Fibroblast of lung (primary cell): ENCODE measurements around the gene NRTN. TPM values are rescaled to one million over a fixed set of nuclear protein-coding genes. Genes with fewer than 3 reads are reported as not detected.

ENCODE experiments used
- DNase-seq, 2 donors: peaks; one replicate each; pipeline versions ENCODE4 v3.0.0 to v3.0.0-alpha.2; 2010; ENCODE audit warnings: low read depth in 2 of 2
- H2AFZ ChIP-seq: 2 replicates; pipeline ENCODE4 v1.5.1; 2012; ENCODE audit warnings: low read length, control low read depth, inconsistent platforms
- H3K27ac ChIP-seq: 2 replicates; pipeline ENCODE4 v1.5.1; 2011; ENCODE audit warnings: low read length, control low read depth; ENCODE audit not compliant: insufficient read depth
- H3K27me3 ChIP-seq: 2 replicates; pipeline ENCODE4 v1.5.1; 2011; ENCODE audit warnings: mild to moderate bottlenecking, low read length; ENCODE audit not compliant: control insufficient read depth, insufficient read depth
- H3K36me3 ChIP-seq: 2 replicates; pipeline ENCODE4 v1.5.1; 2011; ENCODE audit warnings: low read length; ENCODE audit not compliant: control insufficient read depth, insufficient read depth
- H3K4me1 ChIP-seq: 2 replicates; pipeline ENCODE4 v1.5.1; 2011; ENCODE audit warnings: low read length; ENCODE audit not compliant: control insufficient read depth, insufficient read depth; ENCODE audit errors: extremely low read depth
- H3K4me2 ChIP-seq: 2 replicates; pipeline ENCODE4 v1.5.1; 2011; ENCODE audit warnings: low read length, control low read depth; ENCODE audit not compliant: insufficient read depth; ENCODE audit errors: extremely low read depth
- H3K4me3 ChIP-seq, 4 experiments: fragments of 200-600 bp in 1 of 4; sonication (generic) in 1 of 4; replicated peaks in 1 of 4; 2 replicates each; pipeline ENCODE4 v1.5.1; 2011 to 2016; ENCODE audit warnings: low read length in 4 of 4, low read depth in 3 of 4, mild to moderate bottlenecking in 3 of 4, control low read depth in 2 of 4, inconsistent platforms in 1 of 4, mixed read lengths in 1 of 4; ENCODE audit not compliant: insufficient read depth in 1 of 4; ENCODE audit errors: control extremely low read depth in 1 of 4
- H3K79me2 ChIP-seq: 2 replicates; pipeline ENCODE4 v1.5.1; 2012; ENCODE audit warnings: mild to moderate bottlenecking, low read length, inconsistent platforms; ENCODE audit not compliant: control insufficient read depth, insufficient read depth
- H3K9ac ChIP-seq: 2 replicates; pipeline ENCODE4 v1.5.1; 2011; ENCODE audit warnings: mild to moderate bottlenecking, low read length, control low read depth; ENCODE audit not compliant: insufficient read depth
- H3K9me3 ChIP-seq: 2 replicates; pipeline ENCODE4 v1.5.1; 2012; ENCODE audit warnings: low read depth, low read length; ENCODE audit not compliant: control insufficient read depth, insufficient read depth
- H4K20me1 ChIP-seq: 2 replicates; pipeline ENCODE4 v1.5.1; 2011; ENCODE audit warnings: low read length; ENCODE audit not compliant: control insufficient read depth, insufficient read depth; ENCODE audit errors: extremely low read depth
- EZH2 ChIP-seq: IDR thresholded peaks from 2 replicates; pipeline ENCODE4 v1.5.1; 2012; ENCODE audit warnings: low read length, control low read depth, mild to moderate bottlenecking; ENCODE audit errors: missing control alignments
- polyA plus RNA-seq, 2 donors: library from polyadenylated mRNA; depleted of rRNA in 1 of 2; stranded (reverse) in 1 of 2; unstranded in 1 of 2; fragments of >200 nt; gene quantifications; 2 replicates each; pipeline ENCODE4 v1.2.1, GENCODE V29; 2011 to 2012; ENCODE audit warnings: missing spikeins in 1 of 2
- total RNA-seq: library from RNA; depleted of rRNA; stranded (reverse); fragments of >200 nt; gene quantifications from 2 replicates; pipeline ENCODE4 v1.2.1, GENCODE V29; 2014
- TF ChIP-seq, protein P1 (sequence below), 2 donors: IDR thresholded peaks in 1 of 2; conservative IDR thresholded peaks in 1 of 2; 1 replicate in 1 of 2; 2 replicates in 1 of 2; pipeline ENCODE4 v1.5.1; 2011 to 2012; ENCODE audit warnings: low read length in 2 of 2, control low read depth in 1 of 2, inconsistent platforms in 1 of 2, low read depth in 1 of 2, mild to moderate bottlenecking in 1 of 2

Gene NRTN
- total and polyA plus RNA-seq, 2 donors (not counting 1 experiment from before 2014, with no cell fraction given): 0.11 to 0.50 TPM

GRCh38 chr19:5795382-5795919 lies 9.4 kb upstream of the NRTN start:
- Histone ChIP-seq H3K4me2 (no peak overlapping the region), H3K9ac (no peak overlapping the region), H3K79me2 (no peaks in the 10 kb centered on the region), H4K20me1 (no peaks in the 10 kb centered on the region), H3K4me3 (no peak overlapping the region), H2AFZ (no peak overlapping the region), H3K36me3 (no peaks in the 10 kb centered on the region), H3K27ac (no peak overlapping the region), H3K4me1 (no peaks in the 10 kb centered on the region), H3K27me3 (peaks cover 5% of the 10 kb centered on the region), H3K9me3 (no peaks in the 10 kb centered on the region)
- no peak for DNase-seq
- no peak for TF ChIP-seq EZH2
- TF ChIP-seq, protein P1, sequence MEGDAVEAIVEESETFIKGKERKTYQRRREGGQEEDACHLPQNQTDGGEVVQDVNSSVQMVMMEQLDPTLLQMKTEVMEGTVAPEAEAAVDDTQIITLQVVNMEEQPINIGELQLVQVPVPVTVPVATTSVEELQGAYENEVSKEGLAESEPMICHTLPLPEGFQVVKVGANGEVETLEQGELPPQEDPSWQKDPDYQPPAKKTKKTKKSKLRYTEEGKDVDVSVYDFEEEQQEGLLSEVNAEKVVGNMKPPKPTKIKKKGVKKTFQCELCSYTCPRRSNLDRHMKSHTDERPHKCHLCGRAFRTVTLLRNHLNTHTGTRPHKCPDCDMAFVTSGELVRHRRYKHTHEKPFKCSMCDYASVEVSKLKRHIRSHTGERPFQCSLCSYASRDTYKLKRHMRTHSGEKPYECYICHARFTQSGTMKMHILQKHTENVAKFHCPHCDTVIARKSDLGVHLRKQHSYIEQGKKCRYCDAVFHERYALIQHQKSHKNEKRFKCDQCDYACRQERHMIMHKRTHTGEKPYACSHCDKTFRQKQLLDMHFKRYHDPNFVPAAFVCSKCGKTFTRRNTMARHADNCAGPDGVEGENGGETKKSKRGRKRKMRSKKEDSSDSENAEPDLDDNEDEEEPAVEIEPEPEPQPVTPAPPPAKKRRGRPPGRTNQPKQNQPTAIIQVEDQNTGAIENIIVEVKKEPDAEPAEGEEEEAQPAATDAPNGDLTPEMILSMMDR (conservative IDR thresholded peaks at IDR 0.05 in 1 of 2, IDR thresholded peaks at IDR 0.05 in 1 of 2; ENCODE audit: low read depth in 1 of 2, low read length in 2 of 2): no peak

GRCh38 chr19:5798244-5798643 lies 6.6 kb upstream of the NRTN start:
- no peak overlapping the region for H3K4me2 ChIP-seq
- H3K4me3 ChIP-seq: no peak overlapping the region
- H3K9me3 ChIP-seq: no peaks in the 10 kb centered on the region
- no peak overlapping the region for H2AFZ ChIP-seq
- H3K4me1 ChIP-seq: no peaks in the 10 kb centered on the region
- peaks cover 5% of the 10 kb centered on the region for H3K27me3 ChIP-seq
- H3K79me2 ChIP-seq: no peaks in the 10 kb centered on the region
- H3K27ac ChIP-seq: no peak overlapping the region
- no peak for DNase-seq
- H3K36me3 ChIP-seq: no peaks in the 10 kb centered on the region
- H4K20me1 ChIP-seq: no peaks in the 10 kb centered on the region
- no peak overlapping the region for H3K9ac ChIP-seq
- TF ChIP-seq, protein P1 (conservative IDR thresholded peaks at IDR 0.05 in 1 of 2, IDR thresholded peaks at IDR 0.05 in 1 of 2; ENCODE audit: low read depth in 1 of 2, low read length in 2 of 2): no peak
- TF ChIP-seq EZH2: no peak

- Histone ChIP-seq H3K4me1 (peaks cover 4% of the 10 kb centered on the region), H4K20me1 (no peaks in the 10 kb centered on the region), H3K4me2 (no peak overlapping the region), H3K9ac (no peak overlapping the region), H3K79me2 (no peaks in the 10 kb centered on the region), H3K36me3 (no peaks in the 10 kb centered on the region), H3K4me3 (no peak overlapping the region), H2AFZ (no peak overlapping the region), H3K9me3 (no peaks in the 10 kb centered on the region), H3K27ac (no peak overlapping the region), H3K27me3 (peaks cover 5% of the 10 kb centered on the region)
- TF ChIP-seq, protein P1 (conservative IDR thresholded peaks at IDR 0.05 in 1 of 2, IDR thresholded peaks at IDR 0.05 in 1 of 2; ENCODE audit: low read depth in 1 of 2, low read length in 2 of 2): no peak
- no peak for TF ChIP-seq EZH2
- DNase-seq: no peak
Observed at GRCh38 chr19:5799247-5800241, 5.3 kb upstream of the NRTN start.
